ENCODE data around the gene ADAMTS17. TPM values are rescaled to one million over a fixed set of nuclear protein-coding genes. Genes with fewer than 3 reads are reported as not detected.
"Not testable (repeated sequence)": the region's sequence is repeated elsewhere in the genome, so short reads cannot be mapped to it uniquely, and the experiment has no call there.

Gene ADAMTS17
- total RNA-seq, 1 donor from 2014 or later = 0.99 TPM

GRCh38 chr15:100095541-100096247 is 246.1 kb downstream of the ADAMTS17 start:
- no peaks in the 10 kb centered on the region for H3K4me1 ChIP-seq
- H3K27me3 ChIP-seq (ENCODE audit: low read depth) = no peaks in the 10 kb centered on the region
- DNase-seq = no peak
- H3K9me3 ChIP-seq (replicated peaks) = no peaks in the 10 kb centered on the region
- H3K27ac ChIP-seq (replicated peaks) = no peak overlapping the region
- H3K36me3 ChIP-seq = no peaks in the 10 kb centered on the region
- H3K4me3 ChIP-seq = no peak overlapping the region
- intact Hi-C loops (cut with micrococcal nuclease) = no loop called here
- no peak for TF ChIP-seq CTCF (IDR thresholded peaks at IDR 0.05; ENCODE audit: borderline replicate concordance)

- Histone ChIP-seq H3K36me3 (no peaks in the 10 kb centered on the region), H3K4me3 (no peak overlapping the region), H3K9me3 (replicated peaks) (no peaks in the 10 kb centered on the region), H3K4me1 (no peaks in the 10 kb centered on the region), H3K27me3 (ENCODE audit: low read depth) (no peaks in the 10 kb centered on the region), H3K27ac (replicated peaks) (no peak overlapping the region)
- DNase-seq = no peak
- TF ChIP-seq CTCF (IDR thresholded peaks at IDR 0.05; ENCODE audit: borderline replicate concordance) = no peak
- intact Hi-C loops (cut with micrococcal nuclease) = no loop called here
Observed at GRCh38 chr15:100094127-100094510, 247.7 kb downstream of the ADAMTS17 start.

- H3K9me3 ChIP-seq (replicated peaks) = no peaks in the 10 kb centered on the region
Observed at GRCh38 chr15:100093211-100094126, 248.3 kb downstream of the ADAMTS17 start.

GRCh38 chr15:100092034-100092433 is 249.7 kb downstream of the ADAMTS17 start:
- Histone ChIP-seq H3K27ac (replicated peaks) (no peak overlapping the region), H3K27me3 (ENCODE audit: low read depth) (no peaks in the 10 kb centered on the region), H3K9me3 (replicated peaks) (no peaks in the 10 kb centered on the region), H3K4me3 (no peak overlapping the region), H3K4me1 (no peaks in the 10 kb centered on the region), H3K36me3 (no peaks in the 10 kb centered on the region)
- DNase-seq = no peak
- TF ChIP-seq CTCF (IDR thresholded peaks at IDR 0.05; ENCODE audit: borderline replicate concordance) = no peak
- intact Hi-C loops (cut with micrococcal nuclease) = no loop called here

More at GRCh38 chr15:100093211-100094126, 248.3 kb downstream of the ADAMTS17 start:
- no peak for TF ChIP-seq CTCF (IDR thresholded peaks at IDR 0.05; ENCODE audit: borderline replicate concordance)
- H3K27me3 ChIP-seq (ENCODE audit: low read depth) = no peaks in the 10 kb centered on the region
- H3K36me3 ChIP-seq = no peaks in the 10 kb centered on the region
- intact Hi-C loops (cut with micrococcal nuclease) = no loop called here
- no peaks in the 10 kb centered on the region for H3K4me1 ChIP-seq
- DNase-seq = no peak
- H3K27ac ChIP-seq (replicated peaks) = no peak overlapping the region
- H3K4me3 ChIP-seq = no peak overlapping the region

GRCh38 chr15:100090411-100090810 is 251.4 kb downstream of the ADAMTS17 start:
- Histone ChIP-seq H3K27ac (replicated peaks) (no peak overlapping the region), H3K36me3 (no peaks in the 10 kb centered on the region), H3K4me1 (no peaks in the 10 kb centered on the region), H3K27me3 (ENCODE audit: low read depth) (no peaks in the 10 kb centered on the region), H3K9me3 (replicated peaks) (no peaks in the 10 kb centered on the region), H3K4me3 (no peak overlapping the region)
- TF ChIP-seq CTCF (IDR thresholded peaks at IDR 0.05; ENCODE audit: borderline replicate concordance) = no peak
- DNase-seq = no peak
- intact Hi-C loops (cut with micrococcal nuclease) = no loop called here

GRCh38 chr15:100084042-100084821 is 257.5 kb downstream of the ADAMTS17 start:
- DNase-seq; H3K36me3 ChIP-seq; H3K4me3 ChIP-seq; H3K9me3 ChIP-seq (replicated peaks); H3K27me3 ChIP-seq (ENCODE audit: low read depth); intact Hi-C loops (cut with micrococcal nuclease): not testable (repeated sequence)
- H3K27ac ChIP-seq (replicated peaks) = peak overlapping the region; percentile 69
- peaks cover 16% of the 10 kb centered on the region for H3K4me1 ChIP-seq
